CD8-positive, alpha-beta memory T cell (primary cell): Measurements from ENCODE around the gene POLR3A. TPM values are rescaled to one million over a fixed set of nuclear protein-coding genes. Genes with fewer than 3 reads are reported as not detected.

Source experiments
- CTCF ChIA-PET: fragments of 350-600 bp; sonication (Branson Sonifier 250); formaldehyde crosslinking; loops from one replicate; lab custom pipeline; 2021; ENCODE audit warnings: antibody characterized with exemption; lab: Charles Lee
- POLR2A ChIA-PET: fragments of 350-600 bp; sonication (Branson Sonifier 250); formaldehyde crosslinking; loops from one replicate; lab custom pipeline; 2021; ENCODE audit warnings: antibody characterized with exemption; lab: Charles Lee
- DNase-seq, 5 donors: peaks; one replicate each; pipeline versions ENCODE4 v3.0.0 to v3.0.0-alpha.2; 2020 to 2022; ENCODE audit warnings: mixed read lengths in 1 of 5
- H3K27ac ChIP-seq: one replicate; pipeline ENCODE4 v1.7.0; 2013; ENCODE audit warnings: low read depth, mild to moderate bottlenecking, low read length, moderate library complexity
- H3K27me3 ChIP-seq: 2 replicates; pipeline ENCODE4 v1.7.0; 2013; ENCODE audit warnings: low read length, mild to moderate bottlenecking; ENCODE audit not compliant: insufficient read depth, poor library complexity, severe bottlenecking
- H3K36me3 ChIP-seq: 2 replicates; pipeline ENCODE4 v1.7.0; 2013; ENCODE audit warnings: mild to moderate bottlenecking, low read length, moderate library complexity; ENCODE audit not compliant: insufficient read depth
- H3K4me1 ChIP-seq: 2 replicates; pipeline ENCODE4 v1.7.0; 2013; ENCODE audit warnings: mild to moderate bottlenecking, low read length, moderate library complexity; ENCODE audit not compliant: insufficient read depth
- H3K4me3 ChIP-seq: 2 replicates; pipeline ENCODE4 v1.7.0; 2013; ENCODE audit warnings: mild to moderate bottlenecking, low read length
- H3K9me3 ChIP-seq: 2 replicates; pipeline ENCODE4 v1.7.0; 2013; ENCODE audit warnings: mild to moderate bottlenecking, low read length
- H3K27ac Mint-ChIP-seq, 8 donors: one replicate each; pipeline ENCODE4 v1.8.0; 2020 to 2021; ENCODE audit warnings: mixed read lengths in 8 of 8, mild to moderate bottlenecking in 6 of 8, inconsistent platforms in 3 of 8, moderate library complexity in 3 of 8
- H3K27me3 Mint-ChIP-seq, 2 donors: one replicate each; pipeline ENCODE4 v1.8.0; 2020 to 2021; ENCODE audit warnings: mixed read lengths in 2 of 2, mild to moderate bottlenecking in 1 of 2, moderate library complexity in 1 of 2
- H3K36me3 Mint-ChIP-seq, 3 donors: one replicate each; pipeline ENCODE4 v1.8.0; 2020 to 2021; ENCODE audit warnings: mixed read lengths in 3 of 3, inconsistent platforms in 1 of 3, mild to moderate bottlenecking in 1 of 3
- H3K4me1 Mint-ChIP-seq, 3 donors: one replicate each; pipeline ENCODE4 v1.8.0; 2020 to 2021; ENCODE audit warnings: mixed read lengths in 3 of 3, inconsistent platforms in 1 of 3, mild to moderate bottlenecking in 1 of 3
- H3K4me3 Mint-ChIP-seq, 7 donors: one replicate each; pipeline ENCODE4 v1.8.0; 2020 to 2021; ENCODE audit warnings: mixed read lengths in 7 of 7, mild to moderate bottlenecking in 6 of 7, moderate library complexity in 4 of 7, inconsistent platforms in 2 of 7
- H3K9me3 Mint-ChIP-seq, 5 donors: one replicate each; pipeline ENCODE4 v1.8.0; 2020 to 2022; ENCODE audit warnings: mixed read lengths in 5 of 5, mild to moderate bottlenecking in 3 of 5, moderate library complexity in 2 of 5, inconsistent platforms in 1 of 5
- polyA plus RNA-seq: library from polyadenylated mRNA; unstranded; fragments of 300-500 nt; fragmentation: Illumina TruSeq; gene quantifications from one replicate; pipeline ENCODE4 v1.2.3, GENCODE V29; 2021
- total RNA-seq, 2 experiments: library from RNA; stranded (reverse); gene quantifications; one replicate each; pipeline ENCODE4 v1.2.3, GENCODE V29; 2021

Gene POLR3A
- total and polyA plus RNA-seq, 3 experiments from 2014 or later, result 10.2 to 27.2 (median 26.0) TPM

DNA sequence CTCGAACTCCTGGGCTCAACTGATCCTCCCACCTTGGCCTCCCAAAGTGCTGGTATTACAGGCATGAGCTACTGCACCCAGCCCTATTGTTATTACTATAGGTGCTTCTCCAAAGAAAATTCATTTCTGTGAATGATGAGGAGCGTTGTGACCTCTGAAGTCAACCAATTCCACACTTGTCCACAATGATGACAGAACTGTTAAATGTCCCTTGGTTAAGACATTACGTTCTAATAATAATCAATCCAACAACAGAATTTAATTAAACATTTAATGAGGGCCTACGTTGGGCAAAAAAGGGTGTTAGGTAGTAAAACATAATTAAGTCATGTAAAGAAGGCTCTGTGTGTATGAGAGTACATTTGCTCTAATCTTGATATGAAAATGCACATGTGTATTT is 18.2 kb downstream of the POLR3A start:
- Histone ChIP-seq H3K9me3 (no peaks in the 10 kb centered on the region), H3K4me1 (no peaks in the 10 kb centered on the region), H3K4me3 (no peak overlapping the region), H3K27ac (no peak overlapping the region), H3K27me3 (no peaks in the 10 kb centered on the region), H3K36me3 (peaks cover 56% of the 10 kb centered on the region)
- no peaks in the 10 kb centered on the region for H3K27me3 Mint-ChIP-seq
- ChIA-PET POLR2A (no interaction called here), CTCF (interaction anchor here (0.8 kb wide), 1 partner anchor 1185 kb away, joined by 3 read pairs; no protein-coding TSS in a partner anchor)
- H3K4me3 Mint-ChIP-seq, result no peak overlapping the region
- DNase-seq, result no peak
- H3K36me3 Mint-ChIP-seq, result peaks cover 7 to 90% (median 31%) of the 10 kb centered on the region in 3 donors
- H3K27ac Mint-ChIP-seq, result peak overlapping the region in 1 of 8 donors; percentile 55
- no peaks in the 10 kb centered on the region for H3K9me3 Mint-ChIP-seq
- H3K4me1 Mint-ChIP-seq, result no peaks in the 10 kb centered on the region

GRCh38 chr10:78010278-78010677 is 19.0 kb downstream of the POLR3A start:
- Histone ChIP-seq H3K27me3 (no peaks in the 10 kb centered on the region), H3K4me3 (no peak overlapping the region), H3K27ac (no peak overlapping the region), H3K4me1 (no peaks in the 10 kb centered on the region), H3K36me3 (peaks cover 57% of the 10 kb centered on the region), H3K9me3 (no peaks in the 10 kb centered on the region)
- H3K4me3 Mint-ChIP-seq, result no peak overlapping the region
- no peaks in the 10 kb centered on the region for H3K9me3 Mint-ChIP-seq
- no peak for DNase-seq
- H3K27me3 Mint-ChIP-seq, result no peaks in the 10 kb centered on the region
- ChIA-PET CTCF (interaction anchor here (0.8 kb wide), 1 partner anchor 1186 kb away, joined by 3 read pairs; no protein-coding TSS in a partner anchor), POLR2A (no interaction called here)
- peaks cover 0 to 4% (median 0%) of the 10 kb centered on the region in 3 donors for H3K4me1 Mint-ChIP-seq
- H3K27ac Mint-ChIP-seq, result peak overlapping the region in 1 of 8 donors; percentile 32
- peaks cover 12 to 90% (median 34%) of the 10 kb centered on the region in 3 donors for H3K36me3 Mint-ChIP-seq

DNA sequence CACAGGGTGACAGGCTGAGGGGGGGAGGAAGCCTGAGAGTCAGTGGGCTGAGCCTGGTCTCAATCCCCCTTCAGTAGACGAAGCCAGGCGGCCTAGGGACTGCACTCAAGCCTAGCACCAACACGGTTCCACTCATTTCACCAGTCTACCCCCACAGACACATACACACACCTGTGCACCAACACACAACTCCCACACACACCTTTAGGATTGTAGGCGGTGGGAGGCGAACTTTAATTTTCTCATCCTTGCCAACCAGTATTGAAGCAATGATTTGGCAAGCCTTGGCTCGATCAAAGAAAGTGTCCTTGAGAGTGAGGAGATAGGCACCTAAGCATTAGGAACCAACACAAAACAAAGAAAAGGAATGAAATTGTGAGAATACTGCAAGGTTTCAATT is 19.7 kb downstream of the POLR3A start:
- Histone ChIP-seq H3K27me3 (no peaks in the 10 kb centered on the region), H3K4me3 (no peak overlapping the region), H3K4me1 (no peaks in the 10 kb centered on the region), H3K27ac (no peak overlapping the region), H3K36me3 (peaks cover 52% of the 10 kb centered on the region), H3K9me3 (no peaks in the 10 kb centered on the region)
- ChIA-PET CTCF (no interaction called here), POLR2A (interaction anchor here (0.7 kb wide), 1 partner anchor 87 kb away, joined by 15 read pairs; no protein-coding TSS in a partner anchor)
- H3K36me3 Mint-ChIP-seq, result peaks cover 12 to 90% (median 35%) of the 10 kb centered on the region in 3 donors
- no peak overlapping the region for H3K4me3 Mint-ChIP-seq
- peaks cover 0 to 4% (median 0%) of the 10 kb centered on the region in 3 donors for H3K4me1 Mint-ChIP-seq
- no peaks in the 10 kb centered on the region for H3K9me3 Mint-ChIP-seq
- peak overlapping the region in 2 of 8 donors; percentile 9 to 84 for H3K27ac Mint-ChIP-seq
- DNase-seq, result no peak
- H3K27me3 Mint-ChIP-seq, result no peaks in the 10 kb centered on the region

DNA sequence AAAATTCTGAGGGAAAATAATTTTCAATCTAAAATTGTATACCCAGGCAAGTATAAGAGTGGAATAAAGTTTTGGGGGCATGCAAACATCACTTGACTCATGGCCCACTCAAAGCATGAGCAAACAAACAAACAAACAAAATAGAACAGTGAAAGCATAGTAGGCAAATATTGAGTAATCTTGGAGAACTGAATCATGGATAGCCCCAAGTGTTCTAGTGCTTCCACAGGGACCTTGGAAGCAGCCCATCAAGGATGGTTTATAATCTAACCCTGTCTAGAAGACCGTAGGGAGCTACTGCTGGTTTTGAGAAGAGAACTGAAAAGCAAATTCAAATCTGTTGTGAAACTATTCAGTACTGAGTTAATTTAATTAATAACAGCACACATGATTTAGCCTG is 22.1 kb downstream of the POLR3A start:
- Histone ChIP-seq H3K4me3 (no peak overlapping the region), H3K36me3 (peaks cover 51% of the 10 kb centered on the region), H3K27ac (no peak overlapping the region), H3K27me3 (no peaks in the 10 kb centered on the region), H3K4me1 (no peaks in the 10 kb centered on the region), H3K9me3 (no peaks in the 10 kb centered on the region)
- POLR2A ChIA-PET, result no interaction called here
- no peak for DNase-seq
- Mint-ChIP-seq H3K4me3 (no peak overlapping the region), H3K4me1 (peaks cover 0 to 4% (median 0%) of the 10 kb centered on the region in 3 donors), H3K27me3 (no peaks in the 10 kb centered on the region), H3K36me3 (peaks cover 12 to 92% (median 35%) of the 10 kb centered on the region in 3 donors), H3K9me3 (no peaks in the 10 kb centered on the region), H3K27ac (peak overlapping the region in 4 of 8 donors; percentile 11 to 89 (median 60))
- CTCF ChIA-PET, result no interaction called here

GRCh38 chr10:78004215-78005026 is 24.9 kb downstream of the POLR3A start:
- no peak overlapping the region for H3K27ac ChIP-seq
- Mint-ChIP-seq H3K4me1 (peaks cover 0 to 4% (median 0%) of the 10 kb centered on the region in 3 donors), H3K9me3 (no peaks in the 10 kb centered on the region), H3K27me3 (no peaks in the 10 kb centered on the region), H3K4me3 (no peak overlapping the region), H3K36me3 (peaks cover 25 to 90% (median 44%) of the 10 kb centered on the region in 3 donors), H3K27ac (peak overlapping the region in 1 of 8 donors; percentile 68)
- H3K36me3 ChIP-seq, result peaks cover 52% of the 10 kb centered on the region
- DNase-seq, result no peak
- no peaks in the 10 kb centered on the region for H3K27me3 ChIP-seq
- no peaks in the 10 kb centered on the region for H3K9me3 ChIP-seq
- H3K4me3 ChIP-seq, result no peak overlapping the region
- ChIA-PET POLR2A (no interaction called here), CTCF (no interaction called here)
- H3K4me1 ChIP-seq, result no peaks in the 10 kb centered on the region

- H3K4me1 Mint-ChIP-seq, result peaks cover 0 to 5% (median under 1%) of the 10 kb centered on the region in 3 donors
- peaks cover 27 to 92% (median 41%) of the 10 kb centered on the region in 3 donors for H3K36me3 Mint-ChIP-seq
- no peak overlapping the region for H3K27ac ChIP-seq
- CTCF ChIA-PET, result no interaction called here
- H3K27ac Mint-ChIP-seq, result no peak overlapping the region
- no peaks in the 10 kb centered on the region for H3K4me1 ChIP-seq
- H3K4me3 ChIP-seq, result no peak overlapping the region
- no peak for DNase-seq
- H3K27me3 ChIP-seq, result no peaks in the 10 kb centered on the region
- H3K27me3 Mint-ChIP-seq, result peaks cover 0 to under 1% of the 10 kb centered on the region in 2 donors
- POLR2A ChIA-PET, result no interaction called here
- H3K9me3 ChIP-seq, result no peaks in the 10 kb centered on the region
- no peaks in the 10 kb centered on the region for H3K9me3 Mint-ChIP-seq
- H3K4me3 Mint-ChIP-seq, result no peak overlapping the region
- H3K36me3 ChIP-seq, result peaks cover 55% of the 10 kb centered on the region
Measured at GRCh38 chr10:78002541-78003288, 26.6 kb downstream of the POLR3A start.

GRCh38 chr10:78000956-78001472 is 28.3 kb downstream of the POLR3A start:
- no peak for DNase-seq
- peaks cover 5 to 8% (median 5%) of the 10 kb centered on the region in 3 donors for H3K4me1 Mint-ChIP-seq
- H3K9me3 Mint-ChIP-seq, result no peaks in the 10 kb centered on the region
- no peak overlapping the region for H3K4me3 Mint-ChIP-seq
- peaks cover 20 to 91% (median 32%) of the 10 kb centered on the region in 3 donors for H3K36me3 Mint-ChIP-seq
- peaks cover 47% of the 10 kb centered on the region for H3K36me3 ChIP-seq
- H3K27me3 ChIP-seq, result no peaks in the 10 kb centered on the region
- H3K27ac ChIP-seq, result no peak overlapping the region
- peak overlapping the region in 1 of 8 donors; percentile 49 for H3K27ac Mint-ChIP-seq
- H3K27me3 Mint-ChIP-seq, result peaks cover 0 to 2% of the 10 kb centered on the region in 2 donors
- ChIA-PET POLR2A (no interaction called here), CTCF (no interaction called here)
- H3K4me1 ChIP-seq, result no peaks in the 10 kb centered on the region
- H3K4me3 ChIP-seq, result no peak overlapping the region
- no peaks in the 10 kb centered on the region for H3K9me3 ChIP-seq
